ENCODE results near the gene PTPRO. TPM values are rescaled to one million over a fixed set of nuclear protein-coding genes. Genes with fewer than 3 reads are reported as not detected.

PTPRO gene
- total RNA-seq, 1 experiment from 2014 or later, result 0.52 TPM

DNA sequence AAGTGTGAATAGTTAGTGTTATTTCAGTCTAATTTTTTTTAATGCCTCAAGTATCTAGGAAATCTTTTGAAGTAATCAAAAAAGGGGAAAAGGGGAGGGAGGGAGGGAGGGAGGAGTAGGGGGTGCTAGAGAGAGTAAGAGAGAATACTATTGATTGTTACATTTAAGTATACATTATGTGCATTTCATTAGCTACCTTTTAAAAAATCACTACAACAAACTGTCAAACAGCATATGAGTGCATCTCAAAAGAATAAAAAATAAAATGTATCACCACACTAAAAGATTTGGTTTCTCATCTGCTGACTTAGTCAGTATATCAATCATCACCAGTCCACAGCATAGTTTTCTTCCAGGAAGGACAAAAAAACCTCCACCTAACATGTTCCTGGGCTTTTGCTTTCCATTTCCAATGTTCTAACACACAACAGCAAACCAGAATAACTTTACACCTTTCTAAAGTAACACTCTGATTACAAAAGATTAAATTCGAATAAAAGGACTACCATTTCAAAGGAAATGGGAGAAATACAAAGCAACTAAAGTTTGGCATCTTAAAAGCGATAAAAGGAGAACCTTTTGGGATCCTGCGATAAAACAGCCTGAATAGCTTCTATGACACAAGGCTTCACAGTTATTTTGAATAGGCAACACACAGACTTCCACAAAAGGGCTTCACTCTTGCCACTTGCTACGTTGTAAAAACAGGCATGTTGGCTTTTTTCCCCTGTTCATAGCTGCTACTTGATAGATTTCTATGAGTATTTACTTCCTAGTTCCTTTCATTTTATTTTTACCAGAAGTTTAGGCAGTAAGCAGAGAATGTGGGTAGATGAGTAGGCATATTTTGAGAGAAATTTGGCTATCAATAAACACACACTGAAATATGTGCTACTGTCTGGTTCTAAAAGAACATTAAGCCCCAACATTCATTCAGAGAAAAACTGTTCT, 306.0 kb downstream of the PTPRO start:
- Histone ChIP-seq H3K18ac (ENCODE audit: insufficient read length, low read depth, low read length) (no peak overlapping the region), H3K14ac (ENCODE audit: insufficient read depth, low read length) (no peak overlapping the region), H3K27ac (ENCODE audit: insufficient read length, low read depth, low read length) (no peak overlapping the region), H3T11ph (ENCODE audit: low read length) (no peak overlapping the region), H2BK5ac (ENCODE audit: insufficient read length, low read length) (no peak overlapping the region), H4K20me1 (ENCODE audit: control insufficient read depth, insufficient read depth, insufficient read length) (no peaks in the 10 kb centered on the region), H3K27me3 (ENCODE audit: insufficient read depth, low read length) (no peaks in the 10 kb centered on the region), H3K56ac (ENCODE audit: insufficient read length, low read depth, low read length) (no peak overlapping the region), H2BK120ac (ENCODE audit: low read depth, low read length, poor library complexity, severe bottlenecking) (no peak overlapping the region), H4K5ac (ENCODE audit: insufficient read length, low read depth, low read length) (no peak overlapping the region), H3K23ac (ENCODE audit: insufficient read length, low read depth, low read length) (no peak overlapping the region), H3K4me2 (ENCODE audit: insufficient read depth, insufficient read length, low read length) (no peak overlapping the region), H2AFZ (ENCODE audit: low read length) (no peak overlapping the region), H3K79me1 (ENCODE audit: insufficient read depth, low read depth, low read length, poor library complexity, severe bottlenecking) (no peaks in the 10 kb centered on the region), H2BK12ac (ENCODE audit: insufficient read length, low read depth, low read length) (no peak overlapping the region), H4K91ac (ENCODE audit: insufficient read length, low read depth, low read length) (no peak overlapping the region), H2AK5ac (ENCODE audit: insufficient read length, low read length) (no peak overlapping the region), H2BK20ac (ENCODE audit: low read depth, low read length, poor library complexity, severe bottlenecking) (no peak overlapping the region), H3K23me2 (ENCODE audit: insufficient read length, low read depth, low read length, poor library complexity, severe bottlenecking) (no peaks in the 10 kb centered on the region), H4K8ac (replicated peaks; ENCODE audit: insufficient read length, low read depth, low read length) (no peak overlapping the region), H3K9me3 (ENCODE audit: control insufficient read depth, low read depth, low read length) (no peaks in the 10 kb centered on the region), H3K79me2 (ENCODE audit: insufficient read depth, low read length) (no peaks in the 10 kb centered on the region), H3K4me1 (ENCODE audit: insufficient read depth, low read length) (no peaks in the 10 kb centered on the region; the same call in 1 of the 2 replicates), H2BK15ac (ENCODE audit: low read depth, low read length) (no peak overlapping the region), H3K4ac (ENCODE audit: low read depth, low read length) (no peak overlapping the region), H3K9ac (ENCODE audit: extremely low read depth, insufficient read length, low read length) (no peak overlapping the region)
- no CpG with 5 or more reads among the region's 4 CpGs for WGBS (ENCODE audit: extremely low coverage, insufficient read length, low lambda C conversion rate)
- Mint-ChIP-seq H3K36me3 (ENCODE audit: insufficient read depth in 1 of 3, low read depth in 3 of 3) (no peaks in the 10 kb centered on the region), H3K4me1 (peaks cover 8 to 9% of the 10 kb centered on the region in 2 experiments), H3K27me3 (ENCODE audit: low read depth) (no peaks in the 10 kb centered on the region), H3K4me3 (no peak overlapping the region), H3K9me3 (no peaks in the 10 kb centered on the region), H3K27ac (no peak overlapping the region)
- no peak for DNase-seq
- TF ChIP-seq, protein P1, sequence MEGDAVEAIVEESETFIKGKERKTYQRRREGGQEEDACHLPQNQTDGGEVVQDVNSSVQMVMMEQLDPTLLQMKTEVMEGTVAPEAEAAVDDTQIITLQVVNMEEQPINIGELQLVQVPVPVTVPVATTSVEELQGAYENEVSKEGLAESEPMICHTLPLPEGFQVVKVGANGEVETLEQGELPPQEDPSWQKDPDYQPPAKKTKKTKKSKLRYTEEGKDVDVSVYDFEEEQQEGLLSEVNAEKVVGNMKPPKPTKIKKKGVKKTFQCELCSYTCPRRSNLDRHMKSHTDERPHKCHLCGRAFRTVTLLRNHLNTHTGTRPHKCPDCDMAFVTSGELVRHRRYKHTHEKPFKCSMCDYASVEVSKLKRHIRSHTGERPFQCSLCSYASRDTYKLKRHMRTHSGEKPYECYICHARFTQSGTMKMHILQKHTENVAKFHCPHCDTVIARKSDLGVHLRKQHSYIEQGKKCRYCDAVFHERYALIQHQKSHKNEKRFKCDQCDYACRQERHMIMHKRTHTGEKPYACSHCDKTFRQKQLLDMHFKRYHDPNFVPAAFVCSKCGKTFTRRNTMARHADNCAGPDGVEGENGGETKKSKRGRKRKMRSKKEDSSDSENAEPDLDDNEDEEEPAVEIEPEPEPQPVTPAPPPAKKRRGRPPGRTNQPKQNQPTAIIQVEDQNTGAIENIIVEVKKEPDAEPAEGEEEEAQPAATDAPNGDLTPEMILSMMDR (conservative IDR thresholded peaks at IDR 0.05), result no peak

Data from H9 (cell line).